WTC11 (cell line): ENCODE measurements around the gene HOXD13. TPM values are rescaled to one million over a fixed set of nuclear protein-coding genes. Genes with fewer than 3 reads are reported as not detected.
A peak's percentile ranks its signal among the peaks of the same experiment; 100 is the strongest.

Experiments used
- ATAC-seq: fragments of 200-7000 bp; cut with Tn5 transposase; 2 replicates; pipeline ENCODE4 v1.10.0; 2021; ENCODE audit warnings: mild to moderate bottlenecking, moderate library complexity
- CTCF ChIA-PET: fragments of 300-600 bp; sonication (Branson Sonifier 250); formaldehyde crosslinking; loops from one replicate; lab custom pipeline; 2021; ENCODE audit warnings: antibody characterized with exemption; lab: Charles Lee
- POLR2A ChIA-PET: fragments of 350-600 bp; sonication (Branson Sonifier 250); formaldehyde crosslinking; loops from one replicate; lab custom pipeline; 2021; ENCODE audit warnings: antibody characterized with exemption; lab: Charles Lee
- DNase-seq: peaks from one replicate; pipeline ENCODE4 v3.0.0; 2021; ENCODE audit warnings: low spot score
- H3K27ac Mint-ChIP-seq: 2 replicates; pipeline ENCODE4 v1.8.0; 2021; ENCODE audit warnings: mixed read lengths
- H3K27me3 Mint-ChIP-seq: 2 replicates; pipeline ENCODE4 v1.8.0; 2021; ENCODE audit warnings: low read depth, mild to moderate bottlenecking, moderate library complexity, mixed read lengths
- H3K36me3 Mint-ChIP-seq: 2 replicates; pipeline ENCODE4 v1.8.0; 2021; ENCODE audit warnings: mixed read lengths
- H3K4me1 Mint-ChIP-seq: 2 replicates; pipeline ENCODE4 v1.8.0; 2022; ENCODE audit warnings: mixed read lengths
- H3K4me3 Mint-ChIP-seq: 2 replicates; pipeline ENCODE4 v1.8.0; 2021; ENCODE audit warnings: mild to moderate bottlenecking, moderate library complexity, mixed read lengths
- H3K9me3 Mint-ChIP-seq: 2 replicates; pipeline ENCODE4 v1.8.0; 2021; ENCODE audit warnings: mixed read lengths
- ETV6 ChIP-seq: sonication (generic); formaldehyde crosslinking; IDR thresholded peaks from 2 replicates; pipeline ENCODE4 v1.8.1; 2022; ENCODE audit warnings: mild to moderate bottlenecking, missing genetic modification reagents
- FOXK1 ChIP-seq: sonication (generic); formaldehyde crosslinking; IDR thresholded peaks from 2 replicates; pipeline ENCODE4 v1.8.0; 2022; ENCODE audit warnings: mild to moderate bottlenecking, moderate library complexity, missing genetic modification reagents
- GTF2I ChIP-seq: fragments of 250-450 bp; sonication (Bioruptor Pico); conservative IDR thresholded peaks from 2 replicates; pipeline ENCODE4 v1.4.0; 2021; ENCODE audit warnings: mild to moderate bottlenecking
- MYBL2 ChIP-seq: sonication (generic); formaldehyde crosslinking; IDR thresholded peaks from 2 replicates; pipeline ENCODE4 v1.8.1; 2023; ENCODE audit warnings: mild to moderate bottlenecking, moderate library complexity, missing genetic modification reagents
- OVOL2 ChIP-seq: fragments of 250-450 bp; sonication (Bioruptor Pico); IDR thresholded peaks from 2 replicates; pipeline ENCODE4 v1.9.0; 2021; ENCODE audit warnings: mild to moderate bottlenecking, borderline replicate concordance
- PRRX2 ChIP-seq: fragments of 250-450 bp; sonication (Bioruptor Pico); IDR thresholded peaks from 2 replicates; pipeline ENCODE4 v1.8.0; 2021; ENCODE audit warnings: mild to moderate bottlenecking
- SMAD4 ChIP-seq: sonication (generic); formaldehyde crosslinking; IDR thresholded peaks from 2 replicates; pipeline ENCODE4 v1.8.0; 2022; ENCODE audit warnings: mild to moderate bottlenecking, missing genetic modification reagents
- TEAD4 ChIP-seq: sonication (generic); formaldehyde crosslinking; IDR thresholded peaks from 2 replicates; pipeline ENCODE4 v1.8.0; 2022; ENCODE audit warnings: mild to moderate bottlenecking, missing genetic modification reagents
- TP53 ChIP-seq: sonication (generic); formaldehyde crosslinking; IDR thresholded peaks from 2 replicates; pipeline ENCODE4 v1.8.1; 2023; ENCODE audit warnings: mild to moderate bottlenecking, missing genetic modification reagents
- ZNF121 ChIP-seq: sonication (generic); formaldehyde crosslinking; IDR thresholded peaks from 2 replicates; pipeline ENCODE4 v1.8.0; 2023; ENCODE audit warnings: missing genetic modification reagents
- ZNF281 ChIP-seq: sonication (generic); formaldehyde crosslinking; IDR thresholded peaks from 2 replicates; pipeline ENCODE4 v1.8.0; 2023; ENCODE audit warnings: mild to moderate bottlenecking, missing genetic modification reagents
- ZNF317 ChIP-seq: sonication (generic); formaldehyde crosslinking; IDR thresholded peaks from 2 replicates; pipeline ENCODE4 v1.8.1; 2023; ENCODE audit warnings: low read depth, mild to moderate bottlenecking, moderate library complexity, missing genetic modification reagents, borderline replicate concordance
- ZNF396 ChIP-seq: fragments of 250-450 bp; sonication (Bioruptor Pico); IDR thresholded peaks from 2 replicates; pipeline ENCODE4 v1.8.0; 2021; ENCODE audit warnings: mild to moderate bottlenecking, moderate library complexity, borderline replicate concordance
- ZNF423 ChIP-seq: fragments of 250-450 bp; sonication (Bioruptor Pico); IDR thresholded peaks from 2 replicates; pipeline ENCODE4 v2.1.2; 2022; ENCODE audit warnings: mild to moderate bottlenecking, moderate library complexity
- ZNF671 ChIP-seq: fragments of 250-450 bp; sonication (Bioruptor Pico); IDR thresholded peaks from 2 replicates; pipeline ENCODE4 v1.8.0; 2021; ENCODE audit warnings: mild to moderate bottlenecking
- total RNA-seq: library from RNA; stranded (reverse); gene quantifications from 3 replicates; pipeline ENCODE4 v1.2.3, GENCODE V29; 2021
- TF ChIP-seq, protein P1 (sequence below): sonication (generic); formaldehyde crosslinking; IDR thresholded peaks from 2 replicates; pipeline ENCODE4 v1.8.1; 2023; ENCODE audit warnings: mild to moderate bottlenecking, missing genetic modification reagents, borderline replicate concordance
- TF ChIP-seq, protein P2 (sequence below): sonication (generic); formaldehyde crosslinking; IDR thresholded peaks from 2 replicates; pipeline ENCODE4 v1.8.0; 2023; ENCODE audit warnings: missing genetic modification reagents
- TF ChIP-seq, protein P3 (sequence below): sonication (generic); formaldehyde crosslinking; IDR thresholded peaks from 2 replicates; pipeline ENCODE4 v1.8.1; 2022; ENCODE audit warnings: low read depth, missing genetic modification reagents, borderline replicate concordance
- TF ChIP-seq, protein P4 (sequence below): sonication (generic); formaldehyde crosslinking; IDR thresholded peaks from 2 replicates; pipeline ENCODE4 v1.8.1; 2023; ENCODE audit warnings: mild to moderate bottlenecking, missing genetic modification reagents, moderate library complexity

HOXD13 gene
- total RNA-seq, 1 experiment from 2014 or later: not detected

GRCh38 chr2:176105078-176105729, 12.7 kb downstream of the HOXD13 start:
- peaks cover 46% of the 10 kb centered on the region for H3K4me1 Mint-ChIP-seq
- ATAC-seq: peak; percentile 25
- CTCF ChIA-PET: interaction anchor here (0.8 to 2.4 kb wide), 6 partner anchors 8 to 66 kb away, joined by 3 to 14 read pairs (median 3); no protein-coding TSS in a partner anchor
- H3K27me3 Mint-ChIP-seq: peaks cover 98% of the 10 kb centered on the region
- no peaks in the 10 kb centered on the region for H3K36me3 Mint-ChIP-seq
- TF ChIP-seq ETV6 (CRISPR knock-in tag) (no peak), FOXK1 (CRISPR knock-in tag) (no peak), MYBL2 (CRISPR knock-in tag) (no peak), ZNF281 (no peak), ZNF121 (CRISPR knock-in tag) (no peak), PRRX2 (CRISPR knock-in tag) (no peak), ZNF671 (CRISPR knock-in tag) (no peak), OVOL2 (CRISPR knock-in tag) (no peak), TEAD4 (CRISPR knock-in tag) (no peak), TP53 (CRISPR knock-in tag) (no peak), ZNF396 (CRISPR knock-in tag) (no peak), ZNF423 (CRISPR knock-in tag) (no peak), SMAD4 (CRISPR knock-in tag) (no peak), ZNF317 (CRISPR knock-in tag) (no peak), GTF2I (CRISPR knock-in tag) (no peak)
- TF ChIP-seq, protein P1, sequence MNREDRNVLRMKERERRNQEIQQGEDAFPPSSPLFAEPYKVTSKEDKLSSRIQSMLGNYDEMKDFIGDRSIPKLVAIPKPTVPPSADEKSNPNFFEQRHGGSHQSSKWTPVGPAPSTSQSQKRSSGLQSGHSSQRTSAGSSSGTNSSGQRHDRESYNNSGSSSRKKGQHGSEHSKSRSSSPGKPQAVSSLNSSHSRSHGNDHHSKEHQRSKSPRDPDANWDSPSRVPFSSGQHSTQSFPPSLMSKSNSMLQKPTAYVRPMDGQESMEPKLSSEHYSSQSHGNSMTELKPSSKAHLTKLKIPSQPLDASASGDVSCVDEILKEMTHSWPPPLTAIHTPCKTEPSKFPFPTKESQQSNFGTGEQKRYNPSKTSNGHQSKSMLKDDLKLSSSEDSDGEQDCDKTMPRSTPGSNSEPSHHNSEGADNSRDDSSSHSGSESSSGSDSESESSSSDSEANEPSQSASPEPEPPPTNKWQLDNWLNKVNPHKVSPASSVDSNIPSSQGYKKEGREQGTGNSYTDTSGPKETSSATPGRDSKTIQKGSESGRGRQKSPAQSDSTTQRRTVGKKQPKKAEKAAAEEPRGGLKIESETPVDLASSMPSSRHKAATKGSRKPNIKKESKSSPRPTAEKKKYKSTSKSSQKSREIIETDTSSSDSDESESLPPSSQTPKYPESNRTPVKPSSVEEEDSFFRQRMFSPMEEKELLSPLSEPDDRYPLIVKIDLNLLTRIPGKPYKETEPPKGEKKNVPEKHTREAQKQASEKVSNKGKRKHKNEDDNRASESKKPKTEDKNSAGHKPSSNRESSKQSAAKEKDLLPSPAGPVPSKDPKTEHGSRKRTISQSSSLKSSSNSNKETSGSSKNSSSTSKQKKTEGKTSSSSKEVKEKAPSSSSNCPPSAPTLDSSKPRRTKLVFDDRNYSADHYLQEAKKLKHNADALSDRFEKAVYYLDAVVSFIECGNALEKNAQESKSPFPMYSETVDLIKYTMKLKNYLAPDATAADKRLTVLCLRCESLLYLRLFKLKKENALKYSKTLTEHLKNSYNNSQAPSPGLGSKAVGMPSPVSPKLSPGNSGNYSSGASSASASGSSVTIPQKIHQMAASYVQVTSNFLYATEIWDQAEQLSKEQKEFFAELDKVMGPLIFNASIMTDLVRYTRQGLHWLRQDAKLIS: no peak
- TF ChIP-seq, protein P2, sequence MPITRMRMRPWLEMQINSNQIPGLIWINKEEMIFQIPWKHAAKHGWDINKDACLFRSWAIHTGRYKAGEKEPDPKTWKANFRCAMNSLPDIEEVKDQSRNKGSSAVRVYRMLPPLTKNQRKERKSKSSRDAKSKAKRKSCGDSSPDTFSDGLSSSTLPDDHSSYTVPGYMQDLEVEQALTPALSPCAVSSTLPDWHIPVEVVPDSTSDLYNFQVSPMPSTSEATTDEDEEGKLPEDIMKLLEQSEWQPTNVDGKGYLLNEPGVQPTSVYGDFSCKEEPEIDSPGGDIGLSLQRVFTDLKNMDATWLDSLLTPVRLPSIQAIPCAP: no peak
- TF ChIP-seq, protein P3, sequence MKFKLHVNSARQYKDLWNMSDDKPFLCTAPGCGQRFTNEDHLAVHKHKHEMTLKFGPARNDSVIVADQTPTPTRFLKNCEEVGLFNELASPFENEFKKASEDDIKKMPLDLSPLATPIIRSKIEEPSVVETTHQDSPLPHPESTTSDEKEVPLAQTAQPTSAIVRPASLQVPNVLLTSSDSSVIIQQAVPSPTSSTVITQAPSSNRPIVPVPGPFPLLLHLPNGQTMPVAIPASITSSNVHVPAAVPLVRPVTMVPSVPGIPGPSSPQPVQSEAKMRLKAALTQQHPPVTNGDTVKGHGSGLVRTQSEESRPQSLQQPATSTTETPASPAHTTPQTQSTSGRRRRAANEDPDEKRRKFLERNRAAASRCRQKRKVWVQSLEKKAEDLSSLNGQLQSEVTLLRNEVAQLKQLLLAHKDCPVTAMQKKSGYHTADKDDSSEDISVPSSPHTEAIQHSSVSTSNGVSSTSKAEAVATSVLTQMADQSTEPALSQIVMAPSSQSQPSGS (CRISPR knock-in tag): no peak
- TF ChIP-seq, protein P4, sequence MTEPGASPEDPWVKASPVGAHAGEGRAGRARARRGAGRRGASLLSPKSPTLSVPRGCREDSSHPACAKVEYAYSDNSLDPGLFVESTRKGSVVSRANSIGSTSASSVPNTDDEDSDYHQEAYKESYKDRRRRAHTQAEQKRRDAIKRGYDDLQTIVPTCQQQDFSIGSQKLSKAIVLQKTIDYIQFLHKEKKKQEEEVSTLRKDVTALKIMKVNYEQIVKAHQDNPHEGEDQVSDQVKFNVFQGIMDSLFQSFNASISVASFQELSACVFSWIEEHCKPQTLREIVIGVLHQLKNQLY (CRISPR knock-in tag): no peak
- POLR2A ChIA-PET: no interaction called here
- H3K27ac Mint-ChIP-seq: no peak overlapping the region
- no peaks in the 10 kb centered on the region for H3K9me3 Mint-ChIP-seq
- peak overlapping the region; percentile 60 for H3K4me3 Mint-ChIP-seq
- DNase-seq: no peak
